SK-N-SH (cell line): Measurements from ENCODE around the gene CNN2. TPM values are rescaled to one million over a fixed set of nuclear protein-coding genes. Genes with fewer than 3 reads are reported as not detected.

Source experiments
- CTCF ChIA-PET: fragments of 300-600, 350-600 bp; formaldehyde crosslinking; extraction: SDS; loops from one replicate; lab custom pipeline; 2021; lab: Yijun Ruan, JAX
- POLR2A ChIA-PET: fragments of 350-600 bp; sonication (Branson Sonifier 250); formaldehyde crosslinking; extraction: SDS; loops from one replicate; lab custom pipeline; 2020; ENCODE audit warnings: antibody characterized with exemption, inconsistent platforms; lab: Yijun Ruan, JAX
- DNase-seq: peaks from one replicate; pipeline ENCODE4 v3.0.0; 2012
- H2AFZ ChIP-seq: fragments of 200-600 bp; sonication (generic); 2 replicates; pipeline ENCODE4 v1.8.1; 2016; ENCODE audit warnings: antibody characterized with exemption, mild to moderate bottlenecking, low read depth
- H3F3A ChIP-seq: fragments of 200-600 bp; sonication (generic); replicated peaks from 2 replicates; pipeline ENCODE3; 2016; ENCODE audit warnings: antibody characterized with exemption, mild to moderate bottlenecking; ENCODE audit not compliant: insufficient read depth
- H3K27ac ChIP-seq, 2 experiments: fragments of 200-500 bp in 1 of 2; fragments of 200-600 bp in 1 of 2; sonication (Bioruptor generic) in 1 of 2; sonication (generic), shearing (Covaris generic) in 1 of 2; 2 replicates each; pipeline versions ENCODE4 v1.5.1 to v1.6.1; 2014 to 2016; ENCODE audit warnings: low read depth in 2 of 2, inconsistent platforms in 1 of 2, low read length in 1 of 2, mild to moderate bottlenecking in 1 of 2, mixed read lengths in 1 of 2
- H3K27me3 ChIP-seq: fragments of 200-600 bp; sonication (generic), shearing (Covaris generic); 2 replicates; pipeline ENCODE4 v1.6.1; 2016; ENCODE audit warnings: mixed run types; ENCODE audit not compliant: insufficient read depth
- H3K36me3 ChIP-seq, 2 experiments: fragments of 200-500 bp in 1 of 2; fragments of 200-600 bp in 1 of 2; sonication (Bioruptor generic) in 1 of 2; sonication (generic) in 1 of 2; replicated peaks in 1 of 2; 2 replicates each; pipeline versions ENCODE3 to v1.5.1; 2014 to 2016; ENCODE audit warnings: low read length in 1 of 2, mild to moderate bottlenecking in 1 of 2; ENCODE audit not compliant: insufficient read depth in 2 of 2, control insufficient read depth in 1 of 2
- H3K4me1 ChIP-seq, 2 experiments: fragments of 200-500 bp in 1 of 2; fragments of 200-600 bp in 1 of 2; sonication (Bioruptor generic) in 1 of 2; sonication (generic), shearing (Covaris generic) in 1 of 2; 2 replicates each; pipeline versions ENCODE4 v1.5.1 to v1.6.1; 2014 to 2016; ENCODE audit warnings: low read depth in 1 of 2, low read length in 1 of 2, mixed run types in 1 of 2; ENCODE audit not compliant: insufficient read depth in 2 of 2, control insufficient read depth in 1 of 2
- H3K4me2 ChIP-seq: fragments of 200-600 bp; sonication (generic), shearing (Covaris generic); 2 replicates; pipeline ENCODE4 v1.6.1; 2017; ENCODE audit warnings: mixed run types
- H3K4me3 ChIP-seq, 2 experiments: fragments of 200-500 bp in 1 of 2; fragments of 200-600 bp in 1 of 2; sonication (Bioruptor generic) in 1 of 2; sonication (generic), shearing (Covaris generic) in 1 of 2; 2 replicates each; pipeline versions ENCODE4 v1.5.1 to v1.8.1; 2014 to 2016; ENCODE audit warnings: low read depth in 2 of 2, inconsistent platforms in 1 of 2, low read length in 1 of 2, mild to moderate bottlenecking in 1 of 2, mixed read lengths in 1 of 2, moderate library complexity in 1 of 2
- H3K79me2 ChIP-seq: fragments of 200-600 bp; sonication (generic); 2 replicates; pipeline ENCODE4 v1.8.1; 2017; ENCODE audit warnings: mild to moderate bottlenecking; ENCODE audit not compliant: insufficient read depth
- H3K9ac ChIP-seq: fragments of 200-600 bp; sonication (generic); 2 replicates; pipeline ENCODE4 v1.6.1; 2017; ENCODE audit warnings: mixed run types
- H3K9me2 ChIP-seq: fragments of 200-600 bp; sonication (generic); 2 replicates; pipeline ENCODE4 v1.6.1; 2017; ENCODE audit warnings: mixed run types
- H3K9me3 ChIP-seq: fragments of 200-600 bp; sonication (generic); 2 replicates; pipeline ENCODE4 v1.6.1; 2017; ENCODE audit warnings: mixed run types, mild to moderate bottlenecking, moderate library complexity
- H4K20me1 ChIP-seq: fragments of 200-600 bp; sonication (generic); 2 replicates; pipeline ENCODE4 v1.6.1; 2017; ENCODE audit warnings: mild to moderate bottlenecking, mixed run types; ENCODE audit not compliant: insufficient read depth
- CHD2 ChIP-seq: fragments of 150-350 bp; IDR thresholded peaks from 2 replicates; pipeline ENCODE4 v1.6.1; 2018; ENCODE audit warnings: low read length; ENCODE audit not compliant: partially characterized antibody
- CTCF ChIP-seq: fragments of 200-600 bp; sonication (generic); IDR thresholded peaks from 2 replicates; pipeline ENCODE4 v1.6.1; 2017; ENCODE audit warnings: antibody characterized with exemption, mild to moderate bottlenecking, moderate library complexity
- ELF1 ChIP-seq: IDR thresholded peaks from 2 replicates; pipeline ENCODE4 v1.4.0; 2012
- EP300 ChIP-seq, 2 experiments: IDR thresholded peaks; 2 replicates each; pipeline versions ENCODE4 v1.4.0 to v1.6.1; 2012; ENCODE audit warnings: borderline replicate concordance in 1 of 2, low read depth in 1 of 2, low read length in 1 of 2
- FOXJ3 ChIP-seq: sonication (generic); formaldehyde crosslinking; IDR thresholded peaks from 2 replicates; pipeline ENCODE4 v1.5.1; 2020; ENCODE audit warnings: mild to moderate bottlenecking, missing genetic modification reagents
- GABPA ChIP-seq: IDR thresholded peaks from 2 replicates; pipeline ENCODE4 v1.4.0; 2012; ENCODE audit warnings: low read depth, mild to moderate bottlenecking
- GATA2 ChIP-seq: sonication (generic); formaldehyde crosslinking; IDR thresholded peaks from 2 replicates; pipeline ENCODE4 v1.5.0; 2020; ENCODE audit warnings: mild to moderate bottlenecking, missing genetic modification reagents
- IRF3 ChIP-seq: fragments of 150-350 bp; IDR thresholded peaks from 2 replicates; pipeline ENCODE4 v1.6.1; 2016; ENCODE audit warnings: mild to moderate bottlenecking, low read depth, low read length
- JUND ChIP-seq: IDR thresholded peaks from 2 replicates; pipeline ENCODE4 v1.4.0; 2012
- MEF2A ChIP-seq: IDR thresholded peaks from 2 replicates; pipeline ENCODE4 v1.4.0; 2012; ENCODE audit warnings: low read depth, borderline replicate concordance
- PBX3 ChIP-seq: IDR thresholded peaks from 2 replicates; pipeline ENCODE4; 2012
- POLR2AphosphoS5 ChIP-seq: IDR thresholded peaks from 2 replicates; pipeline ENCODE4 v1.6.1; 2012; ENCODE audit warnings: low read depth, low read length
- REST ChIP-seq: IDR thresholded peaks from 2 replicates; pipeline ENCODE4 v1.6.1; 2012; ENCODE audit warnings: mild to moderate bottlenecking, low read depth, low read length, moderate library complexity
- RFX5 ChIP-seq: IDR thresholded peaks from 2 replicates; pipeline ENCODE4 v1.6.1; 2012; ENCODE audit warnings: mild to moderate bottlenecking, improper control_type of control experiment, low read length
- RXRA ChIP-seq: IDR thresholded peaks from 2 replicates; pipeline ENCODE4 v1.4.0; 2012; ENCODE audit warnings: low read depth, mild to moderate bottlenecking, borderline replicate concordance
- SIN3A ChIP-seq: IDR thresholded peaks from 2 replicates; pipeline ENCODE4 v1.6.1; 2012; ENCODE audit warnings: low read depth, mild to moderate bottlenecking, low read length, moderate library complexity, borderline replicate concordance
- TAF1 ChIP-seq: IDR thresholded peaks from 2 replicates; pipeline ENCODE4 v1.6.1; 2012; ENCODE audit warnings: low read depth, mild to moderate bottlenecking, low read length, moderate library complexity, borderline replicate concordance
- TCF12 ChIP-seq: IDR thresholded peaks from 2 replicates; pipeline ENCODE4 v1.4.0; 2012
- WGBS: methylation state at CpG from one replicate; pipeline ENCODE4 v1.1.6; 2017; ENCODE audit warnings: low lambda C conversion rate; 5-methylcytosine and 5-hydroxymethylcytosine counted together
- polyA plus RNA-seq, 3 experiments: library from polyadenylated mRNA; depleted of rRNA; stranded (reverse); fragments of >200 nt; gene quantifications; 2 replicates each; pipeline ENCODE4 v1.2.3, GENCODE V29; 2012

The CNN2 gene
- polyA plus RNA-seq, 1 of the 3 experiments (the other 2 are of a cell fraction) = 279 TPM

GRCh38 chr19:990746-991145, 35.7 kb upstream of the CNN2 start:
- 0 out of 2 replicates have a peak, but pooled peaks cover 6% of the 10 kb centered on the region for H4K20me1 ChIP-seq
- no peak overlapping the region for H3K4me3 ChIP-seq
- CTCF ChIA-PET = no interaction called here
- H3K4me2 ChIP-seq = no peak overlapping the region
- H3K9me2 ChIP-seq = no peaks in the 10 kb centered on the region
- TF ChIP-seq EP300 (IDR thresholded peaks at IDR 0.05; ENCODE audit: borderline replicate concordance in 1 of 2, low read depth in 1 of 2, low read length in 1 of 2) = no peak
- H2AFZ ChIP-seq = no peak overlapping the region
- H3K9ac ChIP-seq = no peak overlapping the region
- H3K27ac ChIP-seq = no peak overlapping the region
- no peaks in the 10 kb centered on the region for H3F3A ChIP-seq
- H3K4me1 ChIP-seq = no peaks in the 10 kb centered on the region; a peak in 1 of 4 replicates
- no peak for DNase-seq
- no peaks in the 10 kb centered on the region for H3K27me3 ChIP-seq
- no peaks in the 10 kb centered on the region; the same call in 1 of the 2 replicates for H3K79me2 ChIP-seq
- 100% methylated on average over 3 of the region's 23 CpGs for WGBS
- POLR2A ChIA-PET = no interaction called here
- H3K9me3 ChIP-seq = no peaks in the 10 kb centered on the region
- H3K36me3 ChIP-seq = peaks cover 3 to 50% of the 10 kb centered on the region in 2 experiments

GRCh38 chr19:991174-991931, 35.1 kb upstream of the CNN2 start:
- CTCF ChIA-PET = interaction anchor here (0.6 kb wide), 1 partner anchor 62 kb away, joined by 3 read pairs; no protein-coding TSS in a partner anchor
- no peak overlapping the region for H2AFZ ChIP-seq
- POLR2A ChIA-PET = no interaction called here
- no peaks in the 10 kb centered on the region for H3K9me2 ChIP-seq
- peaks cover 0 to 6% of the 10 kb centered on the region in 2 experiments; a peak in 1 of 4 replicates for H3K4me1 ChIP-seq
- no peak overlapping the region for H3K9ac ChIP-seq
- H4K20me1 ChIP-seq = 0 out of 2 replicates have a peak, but pooled peaks cover 6% of the 10 kb centered on the region
- H3K4me3 ChIP-seq = no peak overlapping the region
- H3F3A ChIP-seq = no peaks in the 10 kb centered on the region
- no peak for TF ChIP-seq SIN3A
- TF ChIP-seq GABPA = no peak
- no peak for TF ChIP-seq IRF3
- TF ChIP-seq RXRA = no peak
- TF ChIP-seq CHD2 = no peak
- TF ChIP-seq GATA2 (CRISPR knock-in tag) = no peak
- TF ChIP-seq PBX3 = no peak
- no peak for TF ChIP-seq TAF1
- TF ChIP-seq RFX5 = no peak
- TF ChIP-seq MEF2A = no peak
- no peak for TF ChIP-seq CTCF
- TF ChIP-seq TCF12 = no peak
- TF ChIP-seq POLR2AphosphoS5 = no peak
- TF ChIP-seq JUND = no peak
- no peak for TF ChIP-seq ELF1
- TF ChIP-seq FOXJ3 = no peak
- no peak for TF ChIP-seq REST
- H3K27me3 ChIP-seq = peaks cover 3% of the 10 kb centered on the region; the same call in 1 of the 2 replicates
- H3K36me3 ChIP-seq = peaks cover 3 to 45% of the 10 kb centered on the region in 2 experiments
- H3K79me2 ChIP-seq = no peaks in the 10 kb centered on the region
- WGBS = 92% methylated on average over 19 of the region's 47 CpGs
- no peak overlapping the region for H3K27ac ChIP-seq
- no peaks in the 10 kb centered on the region for H3K9me3 ChIP-seq
- peak; percentile 88 for DNase-seq
- H3K4me2 ChIP-seq = no peak overlapping the region
